ENCODE measurements around the gene NFATC2IP. TPM values are rescaled to one million over a fixed set of nuclear protein-coding genes. Genes with fewer than 3 reads are reported as not detected.

NFATC2IP gene
- total RNA-seq, 6 experiments from 2014 or later, result 10.3 to 16.5 (median 13.1) TPM

GRCh38 chr16:28982418-28982817 lies 31.7 kb downstream of the NFATC2IP start:
- Histone ChIP-seq H3K9me3 (no peaks in the 10 kb centered on the region), H3K27me3 (no peaks in the 10 kb centered on the region), H3K36me3 (peaks cover 0 to 35% (median 5%) of the 10 kb centered on the region in 4 donors), H3K4me3 (no peak overlapping the region), H3K4me1 (no peaks in the 10 kb centered on the region), H3K27ac (no peak overlapping the region)
- intact Hi-C loops (cut with DNase I), result no loop called here
- TF ChIP-seq POLR2A (IDR thresholded peaks at IDR 0.05) (no peak), CTCF (IDR thresholded peaks at IDR 0.05) (no peak)
- no peak for ATAC-seq
- 88% methylated on average over 4 of the region's 10 CpGs for WGBS (ENCODE audit: insufficient coverage, low coverage, low lambda C conversion rate, missing lambda C conversion rate)
- DNase-seq, result no peak

GRCh38 chr16:28982949-28983348 lies 32.2 kb downstream of the NFATC2IP start:
- peaks cover 0 to 35% (median 5%) of the 10 kb centered on the region in 4 donors for H3K36me3 ChIP-seq
- intact Hi-C loops (cut with DNase I), result no loop called here
- ATAC-seq (no peak), DNase-seq (no peak)
- no peaks in the 10 kb centered on the region for H3K27me3 ChIP-seq
- H3K4me3 ChIP-seq, result no peak overlapping the region
- no peaks in the 10 kb centered on the region for H3K4me1 ChIP-seq
- TF ChIP-seq POLR2A (IDR thresholded peaks at IDR 0.05), result no peak
- TF ChIP-seq CTCF (IDR thresholded peaks at IDR 0.05), result no peak
- H3K9me3 ChIP-seq, result no peaks in the 10 kb centered on the region
- H3K27ac ChIP-seq, result no peak overlapping the region
- no CpG with 5 or more reads among the region's 11 CpGs for WGBS (ENCODE audit: insufficient coverage, low coverage, low lambda C conversion rate, missing lambda C conversion rate)

DNA sequence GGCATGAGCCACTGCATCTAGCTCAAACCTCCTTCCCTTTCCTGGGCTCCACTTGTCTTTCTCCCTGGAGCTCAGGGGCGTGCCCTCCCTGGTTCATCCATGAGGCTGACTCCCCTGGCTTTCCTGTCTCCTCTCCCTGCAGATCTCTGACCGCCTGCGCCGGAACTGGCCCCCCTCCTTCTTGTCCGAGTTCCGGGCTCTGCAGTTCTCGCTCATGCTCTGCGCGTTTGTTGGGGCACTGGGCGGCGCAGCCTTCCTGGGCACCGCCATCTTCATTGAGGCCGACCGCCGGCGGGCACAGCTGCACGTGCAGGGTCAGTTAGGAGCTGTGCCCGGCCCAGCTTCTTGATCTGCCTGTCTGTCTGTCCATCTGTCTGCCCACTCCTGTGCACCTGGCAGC lies 32.9 kb downstream of the NFATC2IP start:
- Histone ChIP-seq H3K4me1 (no peaks in the 10 kb centered on the region), H3K36me3 (peaks cover 0 to 35% (median 5%) of the 10 kb centered on the region in 4 donors), H3K4me3 (no peak overlapping the region), H3K27me3 (no peaks in the 10 kb centered on the region), H3K27ac (no peak overlapping the region), H3K9me3 (no peaks in the 10 kb centered on the region)
- no peak for ATAC-seq
- TF ChIP-seq POLR2A (IDR thresholded peaks at IDR 0.05) (no peak), CTCF (IDR thresholded peaks at IDR 0.05) (no peak)
- DNase-seq, result peak in 1 of 3 donors; percentile 19
- WGBS (ENCODE audit: insufficient coverage, low coverage, low lambda C conversion rate, missing lambda C conversion rate), result 100% methylated on average over 1 of the region's 18 CpGs
- intact Hi-C loops (cut with DNase I), result no loop called here

- DNase-seq, result no peak
- intact Hi-C loops (cut with DNase I), result no loop called here
- TF ChIP-seq CTCF (IDR thresholded peaks at IDR 0.05) (no peak), POLR2A (IDR thresholded peaks at IDR 0.05) (no peak)
- no peaks in the 10 kb centered on the region for H3K9me3 ChIP-seq
- ATAC-seq, result no peak
- no peaks in the 10 kb centered on the region for H3K27me3 ChIP-seq
- peak overlapping the region in 1 of 3 donors; percentile 13 for H3K27ac ChIP-seq
- 89% methylated on average over 9 of the region's 12 CpGs for WGBS (ENCODE audit: insufficient coverage, low coverage, low lambda C conversion rate, missing lambda C conversion rate)
- H3K4me3 ChIP-seq, result no peak overlapping the region
- peaks cover 0 to 33% (median 5%) of the 10 kb centered on the region in 4 donors for H3K36me3 ChIP-seq
- no peaks in the 10 kb centered on the region for H3K4me1 ChIP-seq
These were observed 33.4 kb downstream of the NFATC2IP start for GRCh38 chr16:28984091-28984490.
